NCI-H2029 (cell line): ENCODE data around the gene IL17REL.

Experiments
- DNase-seq: peaks from one replicate; lab custom pipeline; 2025; lab: John Stamatoyannopoulos, UW

IL17REL gene

GRCh38 chr22:50046019-50046415 lies 33.5 kb upstream of the IL17REL start:
- no peak for DNase-seq

- DNase-seq: no peak
Observed at GRCh38 chr22:50045211-50046018, 32.9 kb upstream of the IL17REL start.

- no peak for DNase-seq
Observed at GRCh38 chr22:50044485-50045118, 32.0 kb upstream of the IL17REL start.

GRCh38 chr22:50041361-50042065 lies 28.9 kb upstream of the IL17REL start:
- no peak for DNase-seq

DNA sequence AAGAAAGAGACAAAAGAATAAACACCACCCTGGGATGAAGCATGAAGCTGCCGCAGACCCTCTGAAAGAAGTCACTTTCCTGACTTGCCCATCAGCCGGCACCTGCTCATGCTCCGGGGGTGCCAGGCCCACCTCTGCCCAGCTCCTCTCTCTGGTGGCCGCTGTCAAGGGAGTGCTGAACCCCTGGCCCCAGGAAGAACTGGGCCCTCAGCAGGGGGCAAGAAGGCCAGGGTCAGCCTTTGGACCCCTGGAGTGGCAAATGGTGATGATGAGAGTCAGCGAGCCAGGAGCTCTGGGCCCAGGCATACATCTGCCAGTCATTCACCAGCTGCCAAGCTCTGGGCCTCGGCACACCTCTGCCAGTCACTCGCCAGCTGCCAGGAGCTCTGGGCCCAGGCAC lies 28.2 kb upstream of the IL17REL start:
- DNase-seq: peak; percentile 8

DNA sequence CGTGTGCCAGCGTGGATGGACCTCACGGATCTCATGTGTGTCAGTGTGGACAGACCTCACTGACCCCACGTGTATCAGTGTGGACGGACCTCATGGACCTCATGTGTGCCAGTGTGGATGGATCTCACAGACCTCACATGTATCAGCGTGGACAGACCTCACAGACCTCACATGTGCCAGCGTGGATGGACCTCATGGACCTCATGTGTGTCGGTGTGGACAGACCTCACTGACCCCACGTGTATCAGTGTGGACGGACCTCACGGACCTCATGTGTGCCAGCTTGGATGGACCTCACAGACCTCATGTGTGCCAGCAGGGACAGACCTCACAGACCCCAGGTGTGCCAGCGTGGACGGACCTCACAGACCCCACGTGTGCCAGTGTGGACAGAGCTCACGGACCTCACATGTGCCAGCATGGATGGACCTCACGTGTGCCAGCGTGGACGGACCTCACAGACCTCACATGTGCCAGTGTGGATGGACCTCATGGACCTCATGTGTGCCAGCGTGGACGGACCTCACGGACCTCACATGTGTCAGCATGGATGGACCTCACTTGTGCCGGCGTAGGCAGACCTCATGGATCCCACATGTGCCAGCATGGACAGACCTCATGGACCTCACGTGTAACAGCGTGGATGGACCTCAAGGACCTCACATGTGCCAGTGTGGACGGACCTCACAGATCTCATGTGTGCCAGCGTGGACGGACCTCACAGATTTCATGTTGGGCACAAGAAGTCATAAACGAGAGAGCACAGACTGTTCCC lies 27.3 kb upstream of the IL17REL start:
- DNase-seq: no peak

- no peak for DNase-seq
Observed at GRCh38 chr22:50035976-50036724, 23.6 kb upstream of the IL17REL start.

DNA sequence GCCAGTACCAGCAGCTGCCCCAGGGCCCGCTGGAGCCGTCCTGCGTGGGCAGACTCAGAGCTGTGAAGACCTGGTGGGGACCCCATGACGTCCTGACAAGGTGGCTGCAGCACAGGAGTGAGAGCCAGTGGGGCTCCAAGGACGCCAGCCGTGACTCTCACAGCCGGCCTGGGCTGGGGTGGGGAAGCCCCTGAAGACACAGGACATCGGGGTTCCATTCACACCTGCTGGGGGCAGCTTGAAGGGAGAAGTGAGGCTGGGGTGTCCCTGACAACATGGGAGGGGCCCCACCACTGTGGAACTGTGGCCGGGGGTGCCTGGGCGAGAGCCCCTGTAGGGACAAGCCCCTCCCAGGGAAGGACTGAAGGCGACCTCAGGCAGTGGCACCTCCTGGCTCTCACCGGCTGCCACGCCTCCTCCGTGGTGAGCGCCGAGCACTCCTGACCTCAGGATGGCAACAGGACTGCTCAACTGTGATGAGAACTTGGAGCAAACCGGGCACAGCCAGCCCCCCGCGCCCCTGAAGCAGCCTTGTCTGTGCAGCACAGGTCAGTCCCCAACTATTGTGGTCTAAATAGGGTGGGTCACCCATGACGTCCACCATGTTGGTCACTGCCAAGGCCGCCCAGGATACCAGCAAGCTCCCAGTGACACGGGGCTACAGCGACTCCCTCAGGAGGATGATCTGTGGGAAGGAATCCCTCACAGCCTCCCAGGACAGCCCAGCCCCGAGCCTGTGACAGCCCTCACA lies 22.7 kb upstream of the IL17REL start:
- DNase-seq: no peak

- no peak for DNase-seq
Observed at GRCh38 chr22:50034126-50035081, 21.8 kb upstream of the IL17REL start.

GRCh38 chr22:50032941-50033601 lies 20.5 kb upstream of the IL17REL start:
- DNase-seq: no peak

DNA sequence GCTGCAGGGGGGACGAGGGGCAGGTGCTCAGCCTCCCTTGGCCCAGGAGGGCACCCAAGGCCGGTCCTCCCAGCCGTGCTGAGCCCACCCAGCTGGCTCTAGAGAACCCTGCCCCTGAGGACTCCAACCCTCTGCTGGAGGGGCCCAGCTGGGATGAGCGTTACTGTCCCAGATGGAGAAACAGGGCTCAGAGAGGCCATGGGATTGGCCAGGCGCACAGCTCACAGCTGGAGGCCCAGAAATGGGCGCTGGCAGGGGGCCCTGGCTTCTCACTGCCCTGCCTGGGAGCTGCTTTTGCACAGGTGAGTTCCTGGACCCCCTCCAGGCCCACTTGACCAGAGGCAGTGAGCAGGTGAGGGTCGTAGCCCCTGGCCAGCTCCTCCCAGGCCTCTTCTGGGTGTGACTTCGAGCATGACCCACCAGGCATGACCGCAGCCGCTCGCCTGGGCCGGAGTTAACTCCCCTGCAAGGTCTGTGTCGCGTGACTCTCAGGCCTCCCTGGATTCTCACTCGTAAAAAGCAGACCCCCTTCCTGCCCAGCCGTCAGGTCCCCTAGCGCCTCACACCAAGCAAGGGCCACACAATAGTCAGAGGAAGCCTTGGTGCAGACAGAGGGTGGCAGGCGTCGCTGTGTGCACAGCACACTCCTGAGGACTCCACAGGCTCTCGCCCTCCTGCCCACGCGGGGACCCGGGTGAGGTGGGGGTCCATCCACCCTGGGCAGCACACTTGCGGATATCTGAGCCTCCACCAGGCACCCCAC lies 19.7 kb upstream of the IL17REL start:
- no peak for DNase-seq

- no peak for DNase-seq
Observed at GRCh38 chr22:50031189-50032091, 18.9 kb upstream of the IL17REL start.

- peak; percentile 26 for DNase-seq
Observed at GRCh38 chr22:50030297-50031188, 18.0 kb upstream of the IL17REL start.

GRCh38 chr22:50027639-50028537 lies 15.3 kb upstream of the IL17REL start:
- peak; percentile 78 for DNase-seq

GRCh38 chr22:50025993-50026392 lies 13.4 kb upstream of the IL17REL start:
- no peak for DNase-seq
